HG02852 (cell line): ENCODE results near the gene HNRNPL.
A peak's percentile ranks its signal among the peaks of the same experiment; 100 is the strongest.
"Not testable (repeated sequence)": the region's sequence is repeated elsewhere in the genome, so short reads cannot be mapped to it uniquely, and the experiment has no call there.

ENCODE experiments used
- ATAC-seq: cut with Tn5 transposase; IDR thresholded peaks from one replicate; pipeline ENCODE4 v1.9.1; 2021; ENCODE audit warnings: mild to moderate bottlenecking, moderate library complexity; ENCODE audit not compliant: unreplicated experiment

Gene HNRNPL

DNA sequence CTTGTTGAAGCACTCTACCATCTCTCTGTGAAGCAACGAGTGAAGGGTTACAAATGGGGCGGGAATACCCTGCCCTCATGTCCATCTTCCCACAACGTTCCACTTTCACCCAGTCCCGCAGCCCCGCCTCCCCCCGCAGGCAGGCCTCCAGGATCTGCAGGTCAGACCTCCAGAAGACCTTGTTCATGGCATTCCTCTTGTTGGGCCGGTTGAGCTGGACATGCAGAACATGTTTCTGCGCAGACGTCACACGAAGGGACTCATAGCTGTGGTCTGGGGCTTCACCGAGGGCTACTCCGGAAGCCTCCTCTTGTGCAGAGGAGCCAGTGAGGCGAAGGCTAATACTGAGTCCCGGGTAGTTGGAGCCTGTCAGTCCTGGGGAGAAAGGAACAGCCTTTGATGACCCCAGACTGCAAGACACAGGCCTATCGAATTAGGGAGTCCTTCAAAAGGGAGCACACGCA lies 18.6 kb downstream of the HNRNPL start:
- peak; percentile 39 for ATAC-seq

- ATAC-seq, result no peak
Measured at GRCh38 chr19:38830039-38830733, 19.6 kb downstream of the HNRNPL start.

GRCh38 chr19:38829203-38829602 lies 20.6 kb downstream of the HNRNPL start:
- ATAC-seq, result not testable (repeated sequence)

GRCh38 chr19:38826856-38827551 lies 22.8 kb downstream of the HNRNPL start:
- ATAC-seq, result no peak

DNA sequence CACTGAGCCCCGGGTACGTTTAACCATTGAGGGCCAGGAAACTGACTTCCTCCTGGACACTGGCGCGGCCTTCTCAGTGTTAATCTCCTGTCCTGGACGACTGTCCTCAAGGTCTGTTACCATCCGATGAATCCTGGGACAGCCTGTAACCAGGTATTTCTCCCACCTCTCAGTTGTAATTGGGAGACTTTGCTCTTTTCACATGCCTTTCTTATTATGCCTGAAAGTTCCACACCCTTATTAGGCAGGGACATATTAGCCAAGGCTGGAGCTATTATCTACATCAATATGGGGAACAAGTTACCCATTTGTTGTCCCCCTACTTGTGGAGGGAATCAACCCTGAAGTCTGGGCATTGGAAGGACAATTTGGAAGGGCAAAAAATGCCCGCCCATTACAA lies 23.9 kb downstream of the HNRNPL start:
- not testable (repeated sequence) for ATAC-seq

GRCh38 chr19:38821230-38821825 lies 28.5 kb downstream of the HNRNPL start:
- ATAC-seq, result not testable (repeated sequence)

DNA sequence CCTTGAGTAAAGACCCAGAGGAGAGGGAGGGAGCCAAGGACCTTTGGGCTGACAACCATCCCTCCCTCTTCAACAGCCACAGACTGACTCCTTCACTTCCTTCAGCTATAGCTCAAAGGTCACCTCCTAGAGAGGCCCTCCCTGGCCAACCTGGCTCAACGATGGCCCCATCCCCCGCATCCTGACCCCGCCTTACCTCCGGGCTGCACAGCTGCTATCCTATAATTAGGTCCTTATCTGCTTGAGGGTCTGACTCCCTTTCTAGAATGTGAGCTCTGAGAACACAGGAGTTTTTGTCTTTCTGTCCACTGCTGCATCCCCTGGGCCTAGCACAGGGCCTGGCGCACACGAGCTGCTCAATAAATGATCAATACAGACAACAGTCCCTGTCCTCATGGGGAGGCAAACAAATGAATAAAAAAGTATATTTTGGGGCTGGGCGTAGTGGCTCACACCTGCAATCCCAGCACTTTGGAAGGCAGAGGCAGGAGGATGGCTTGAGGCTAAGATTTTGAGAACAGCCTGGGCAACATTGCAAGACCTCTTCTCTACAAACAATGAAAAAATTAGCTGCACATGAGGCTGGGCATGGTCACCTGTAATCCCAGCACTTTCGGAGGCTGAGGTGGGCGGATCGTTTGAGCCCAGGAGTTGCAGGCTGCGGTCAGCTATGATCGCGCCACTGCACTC lies 30.4 kb downstream of the HNRNPL start:
- ATAC-seq, result no peak

DNA sequence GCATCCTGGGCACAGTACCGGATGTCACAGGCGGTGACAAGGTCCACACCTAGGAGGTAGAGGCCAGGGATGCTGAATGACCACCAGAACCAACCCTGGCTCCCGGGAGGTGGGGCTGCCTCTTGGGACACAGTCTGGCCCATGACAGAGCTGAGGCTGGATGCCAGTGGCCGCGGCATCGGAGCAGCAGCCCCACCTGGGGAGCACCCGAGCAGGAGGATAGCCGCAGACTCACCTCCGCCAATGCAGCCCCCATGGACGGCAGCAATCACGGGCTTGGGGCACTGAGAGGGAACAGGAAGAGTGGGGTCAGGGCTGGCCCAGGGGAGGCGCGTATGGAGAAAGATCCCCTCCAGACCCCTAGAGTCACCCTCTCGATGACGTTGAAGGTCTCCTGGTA lies 32.7 kb downstream of the HNRNPL start:
- no peak for ATAC-seq

GRCh38 chr19:38816131-38816750 lies 33.5 kb downstream of the HNRNPL start:
- no peak for ATAC-seq

DNA sequence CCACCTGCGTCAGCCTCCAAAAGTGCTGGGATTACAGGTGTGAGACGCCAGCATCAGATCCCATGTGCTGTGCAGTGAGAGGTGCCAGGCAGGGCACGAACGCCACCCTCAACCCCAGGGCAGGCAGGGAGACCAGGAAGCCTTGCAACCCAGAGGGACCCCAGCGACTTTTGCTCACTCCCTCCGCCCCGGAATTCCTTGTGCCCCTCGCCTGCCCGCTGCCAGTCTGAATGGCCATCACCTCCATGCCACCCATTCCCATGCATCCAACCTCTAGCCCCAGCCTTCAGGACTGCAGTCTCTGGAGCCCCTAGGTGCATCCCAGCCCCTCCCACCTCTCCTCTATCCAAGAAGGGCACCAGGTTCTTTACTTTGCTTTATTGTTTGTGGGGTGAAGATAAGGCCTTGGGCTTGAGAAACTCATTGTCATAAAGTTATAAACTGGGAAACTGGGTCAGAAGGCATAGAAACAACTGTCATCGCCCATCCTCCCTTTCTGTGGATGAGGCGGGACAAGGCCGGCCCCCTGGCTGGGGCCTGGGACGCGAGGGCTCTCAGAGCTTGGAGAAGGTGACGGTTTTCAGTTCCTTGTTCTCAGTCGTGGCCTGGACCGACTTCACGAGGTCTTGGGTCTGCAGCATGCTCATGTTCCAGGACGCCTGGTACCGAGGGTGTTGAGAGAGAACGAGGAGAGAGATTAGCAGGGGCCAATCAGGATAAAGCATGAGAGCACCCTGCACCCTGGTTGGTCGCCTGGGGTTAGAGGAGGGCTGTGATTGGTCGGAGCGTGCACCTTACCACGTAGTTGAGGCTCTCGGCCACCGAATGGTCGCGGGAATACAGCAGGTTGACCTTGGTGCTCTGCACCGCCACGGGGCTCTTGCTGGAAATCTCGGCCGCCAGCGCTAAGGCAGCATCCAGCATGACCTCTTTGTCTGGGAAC lies 34.5 kb downstream of the HNRNPL start:
- no peak for ATAC-seq

- ATAC-seq, result not testable (repeated sequence)
Measured at GRCh38 chr19:38813932-38814331, 35.9 kb downstream of the HNRNPL start.

DNA sequence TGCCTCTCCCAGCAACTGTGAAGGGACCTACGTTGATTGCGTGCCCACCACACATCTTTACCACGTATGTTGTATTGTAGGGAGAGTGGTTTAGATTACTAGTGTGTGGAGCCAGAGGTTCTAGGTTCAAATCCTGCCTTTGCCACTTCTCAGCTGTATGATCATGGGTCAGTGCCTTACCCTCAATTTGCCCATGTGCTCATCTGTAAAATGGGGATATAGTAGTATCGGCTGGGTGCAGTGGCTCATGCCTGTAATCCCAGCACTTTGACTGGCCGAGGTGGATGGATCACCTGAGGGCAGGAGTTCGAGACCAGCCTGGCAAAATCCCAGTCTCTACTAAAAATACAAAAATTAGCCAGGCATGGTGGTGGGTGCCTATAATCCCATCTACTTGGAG lies 36.5 kb downstream of the HNRNPL start:
- ATAC-seq, result no peak

DNA sequence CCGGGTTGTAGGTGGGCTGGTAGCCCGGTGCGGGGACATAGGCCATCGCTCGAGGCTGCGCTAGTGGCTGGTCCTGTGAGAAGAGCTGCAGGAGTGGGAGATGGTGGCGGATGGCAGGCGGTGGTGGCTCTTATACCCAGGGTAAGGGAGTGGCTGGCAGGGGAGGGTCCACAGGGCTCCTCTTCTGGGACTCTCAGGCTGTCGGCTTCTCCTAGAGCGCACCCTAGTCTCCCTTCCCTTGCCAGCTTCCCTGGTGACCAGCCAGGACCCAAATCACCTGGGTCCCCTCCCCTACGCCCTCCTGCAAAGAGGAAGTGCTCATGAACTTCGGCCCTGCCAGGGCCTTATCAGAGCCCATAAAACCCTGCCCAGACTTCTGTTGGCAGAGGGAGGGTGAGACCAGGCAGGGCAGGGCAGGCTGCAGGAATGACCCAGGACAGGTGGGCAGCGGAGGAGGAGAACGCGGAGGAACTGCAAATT lies 36.9 kb downstream of the HNRNPL start, which contains the start of gene LGALS4:
Gene LGALS4, minus strand, starts transcription at position 105 of the 480 bp plus-strand sequence. Its CDS starts 59 bp downstream, at position 46.
- ATAC-seq, result no peak

- no peak for ATAC-seq
Measured at GRCh38 chr19:38812009-38812840, 37.6 kb downstream of the HNRNPL start.

DNA sequence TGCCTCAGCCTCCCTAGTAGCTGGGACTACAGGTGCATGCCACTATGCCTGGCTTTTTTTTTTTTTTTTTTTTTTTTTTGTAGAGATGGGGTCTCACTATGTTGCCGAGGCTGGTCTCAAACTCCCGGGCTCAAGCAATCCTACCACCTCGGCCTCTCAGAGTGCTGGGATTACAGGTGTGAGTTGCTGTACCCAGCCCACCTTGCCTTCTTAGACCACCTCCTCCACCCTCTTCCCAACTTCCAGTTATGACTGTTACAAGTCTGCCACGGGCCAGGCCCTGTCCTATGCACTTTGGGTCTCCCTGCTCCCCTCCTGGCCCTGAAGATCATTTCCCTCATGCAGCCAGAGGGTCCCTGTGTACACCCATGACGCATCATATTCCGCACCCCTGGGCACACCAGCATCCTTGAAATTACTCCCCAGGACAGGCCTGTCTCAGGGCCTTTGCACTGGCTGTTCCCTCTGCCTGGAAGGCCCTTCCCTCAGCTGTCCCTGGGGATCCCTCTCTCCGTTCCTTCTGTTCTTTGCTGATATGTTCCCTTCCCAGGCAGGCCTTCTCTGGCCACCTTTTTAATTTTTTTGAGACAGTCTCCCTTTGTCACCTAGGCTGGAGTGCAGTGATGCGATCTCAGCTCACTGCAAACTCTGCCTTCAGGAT lies 40.1 kb downstream of the HNRNPL start:
- ATAC-seq, result no peak

- ATAC-seq, result no peak
Measured at GRCh38 chr19:38808741-38809140, 41.0 kb downstream of the HNRNPL start.

- ATAC-seq, result not testable (repeated sequence)
Measured at GRCh38 chr19:38807374-38808098, 42.2 kb downstream of the HNRNPL start.
